ENCODE data around the gene DTHD1. TPM values are rescaled to one million over a fixed set of nuclear protein-coding genes. Genes with fewer than 3 reads are reported as not detected.

Gene DTHD1
- total RNA-seq, 2 experiments from 2014 or later, result 0.12 TPM; not detected in 1

- H3K27ac Mint-ChIP-seq, result no peak overlapping the region
- peaks cover 5% of the 10 kb centered on the region for H3K4me1 Mint-ChIP-seq
- H3K27me3 Mint-ChIP-seq, result no peaks in the 10 kb centered on the region
- H3K9me3 Mint-ChIP-seq, result no peaks in the 10 kb centered on the region
- H3K4me3 Mint-ChIP-seq, result no peak overlapping the region
- ChIA-PET POLR2A (no interaction called here), CTCF (interaction anchor here (3.9 kb wide), 1 partner anchor 9 kb away, joined by 13 read pairs; no protein-coding TSS in a partner anchor)
- DNase-seq, result no peak
- H3K36me3 Mint-ChIP-seq (ENCODE audit: low read depth), result no peaks in the 10 kb centered on the region
Measured at GRCh38 chr4:36341936-36342335, 60.5 kb downstream of the DTHD1 start.

- Mint-ChIP-seq H3K4me1 (peaks cover 5% of the 10 kb centered on the region), H3K27ac (no peak overlapping the region), H3K4me3 (no peak overlapping the region), H3K9me3 (no peaks in the 10 kb centered on the region), H3K36me3 (ENCODE audit: low read depth) (no peaks in the 10 kb centered on the region), H3K27me3 (no peaks in the 10 kb centered on the region)
- ChIA-PET CTCF (interaction anchor here (1.0 to 3.9 kb wide), 4 partner anchors 11 to 99 kb away, joined by 3 to 13 read pairs (median 3); no protein-coding TSS in a partner anchor), POLR2A (no interaction called here)
- no peak for DNase-seq
Measured at GRCh38 chr4:36343501-36344175, 62.2 kb downstream of the DTHD1 start.

DNA sequence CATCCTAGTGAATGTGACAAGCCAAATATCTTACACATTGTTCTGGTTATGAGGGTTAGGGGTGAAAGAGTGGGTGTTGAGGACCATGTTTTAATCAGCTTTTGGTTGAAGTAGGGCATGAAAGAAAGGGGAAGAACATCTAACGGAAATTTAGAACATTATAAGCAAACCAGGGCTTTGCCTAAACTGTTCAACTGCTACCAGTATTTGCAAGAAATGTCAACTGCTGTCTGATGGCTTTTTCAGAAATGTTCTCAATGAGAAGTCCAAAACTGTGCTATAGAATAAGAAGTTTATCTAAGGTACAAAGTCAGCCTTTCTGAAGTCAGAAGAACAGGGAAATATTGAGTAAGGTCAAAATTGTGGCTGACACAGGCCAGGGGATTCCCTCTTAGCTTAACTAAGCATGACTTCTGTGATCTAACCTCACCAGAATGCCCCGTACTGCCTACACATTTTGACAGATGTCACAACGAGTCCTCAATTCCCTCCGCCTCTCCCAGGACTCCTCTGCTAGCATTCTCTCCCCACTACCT lies 67.1 kb downstream of the DTHD1 start:
- H3K9me3 Mint-ChIP-seq, result no peaks in the 10 kb centered on the region
- H3K4me3 Mint-ChIP-seq, result no peak overlapping the region
- ChIA-PET CTCF (interaction anchor here (0.8 to 2.9 kb wide), 3 partner anchors 9 to 51 kb away, joined by 3 to 12 read pairs (median 4); no protein-coding TSS in a partner anchor), POLR2A (no interaction called here)
- H3K4me1 Mint-ChIP-seq, result peaks cover 17% of the 10 kb centered on the region
- no peak overlapping the region for H3K27ac Mint-ChIP-seq
- no peaks in the 10 kb centered on the region for H3K36me3 Mint-ChIP-seq (ENCODE audit: low read depth)
- peak; percentile 13 for DNase-seq
- peaks cover 1% of the 10 kb centered on the region for H3K27me3 Mint-ChIP-seq

- H3K4me1 Mint-ChIP-seq, result peaks cover 17% of the 10 kb centered on the region
- no peaks in the 10 kb centered on the region for H3K36me3 Mint-ChIP-seq (ENCODE audit: low read depth)
- POLR2A ChIA-PET, result no interaction called here
- H3K9me3 Mint-ChIP-seq, result no peaks in the 10 kb centered on the region
- H3K4me3 Mint-ChIP-seq, result no peak overlapping the region
- CTCF ChIA-PET, result interaction anchor here (1.1 to 2.9 kb wide), 3 partner anchors 10 to 50 kb away, joined by 3 to 12 read pairs (median 7); no protein-coding TSS in a partner anchor
- no peak for DNase-seq
- no peak overlapping the region for H3K27ac Mint-ChIP-seq
- H3K27me3 Mint-ChIP-seq, result peaks cover 1% of the 10 kb centered on the region
Measured at GRCh38 chr4:36349938-36350549, 68.6 kb downstream of the DTHD1 start.

- Mint-ChIP-seq H3K9me3 (no peaks in the 10 kb centered on the region), H3K27me3 (peaks cover 1% of the 10 kb centered on the region), H3K36me3 (ENCODE audit: low read depth) (no peaks in the 10 kb centered on the region), H3K27ac (no peak overlapping the region), H3K4me3 (no peak overlapping the region), H3K4me1 (peaks cover 17% of the 10 kb centered on the region)
- CTCF ChIA-PET, result interaction anchor here (2.0 to 2.9 kb wide), 2 partner anchors 11 to 49 kb away, joined by 7 to 12 read pairs; no protein-coding TSS in a partner anchor
- POLR2A ChIA-PET, result no interaction called here
- peak; percentile 80 for DNase-seq
Measured at GRCh38 chr4:36351082-36351666, 69.8 kb downstream of the DTHD1 start.

DNA sequence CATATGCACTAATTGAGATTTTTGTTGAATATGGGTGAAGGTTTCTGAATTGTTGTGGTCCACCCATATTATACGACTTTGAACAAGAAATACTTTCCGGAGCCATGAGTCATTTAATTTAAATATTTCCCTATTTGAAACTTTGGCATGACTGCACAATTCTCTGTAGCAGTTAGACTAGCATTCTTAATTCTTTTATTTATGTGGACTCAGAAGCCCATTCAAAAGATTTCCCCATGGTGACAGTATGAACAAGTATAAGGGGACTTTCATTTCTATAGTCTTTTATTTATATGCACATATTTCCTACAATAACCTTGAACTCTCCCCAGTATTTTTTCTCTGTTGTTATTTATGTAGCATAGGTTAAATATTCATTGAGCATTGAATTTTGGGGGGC lies 72.6 kb downstream of the DTHD1 start:
- peaks cover 9% of the 10 kb centered on the region for H3K4me1 Mint-ChIP-seq
- no peak overlapping the region for H3K4me3 Mint-ChIP-seq
- no peak overlapping the region for H3K27ac Mint-ChIP-seq
- H3K9me3 Mint-ChIP-seq, result no peaks in the 10 kb centered on the region
- peaks cover 1% of the 10 kb centered on the region for H3K27me3 Mint-ChIP-seq
- no peak for DNase-seq
- H3K36me3 Mint-ChIP-seq (ENCODE audit: low read depth), result no peaks in the 10 kb centered on the region
- ChIA-PET POLR2A (no interaction called here), CTCF (interaction anchor here (1.0 to 1.8 kb wide), 2 partner anchors 9 to 45 kb away, joined by 3 to 9 read pairs; no protein-coding TSS in a partner anchor)

- Mint-ChIP-seq H3K4me1 (no peaks in the 10 kb centered on the region), H3K36me3 (ENCODE audit: low read depth) (no peaks in the 10 kb centered on the region), H3K4me3 (no peak overlapping the region), H3K9me3 (no peaks in the 10 kb centered on the region), H3K27me3 (no peaks in the 10 kb centered on the region), H3K27ac (no peak overlapping the region)
- ChIA-PET CTCF (no interaction called here), POLR2A (no interaction called here)
- no peak for DNase-seq
Measured at GRCh38 chr4:36358173-36358572, 76.8 kb downstream of the DTHD1 start.

DNA sequence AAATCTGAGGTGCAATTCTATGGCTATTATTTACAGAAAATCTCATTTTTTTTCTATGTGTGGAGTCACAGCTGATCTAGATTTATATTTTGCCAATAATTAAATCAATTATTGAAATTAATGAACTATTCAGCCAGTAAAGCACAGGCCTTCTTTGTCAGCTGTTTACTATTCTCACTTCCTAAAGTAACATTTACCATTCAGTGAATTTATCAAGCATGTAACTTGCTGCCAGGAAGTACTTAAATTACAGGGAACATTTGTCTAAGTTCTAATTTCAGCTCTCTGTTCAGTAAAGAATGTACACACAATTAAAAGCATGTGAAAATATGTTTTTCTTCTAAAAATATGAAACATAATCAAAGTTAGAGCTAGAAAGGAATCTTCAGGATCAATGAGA lies 79.3 kb downstream of the DTHD1 start:
- Mint-ChIP-seq H3K9me3 (no peaks in the 10 kb centered on the region), H3K27me3 (no peaks in the 10 kb centered on the region), H3K36me3 (ENCODE audit: low read depth) (no peaks in the 10 kb centered on the region), H3K4me1 (no peaks in the 10 kb centered on the region), H3K27ac (no peak overlapping the region), H3K4me3 (no peak overlapping the region)
- POLR2A ChIA-PET, result no interaction called here
- no peak for DNase-seq
- CTCF ChIA-PET, result no interaction called here

- CTCF ChIA-PET, result interaction anchor here (0.8 kb wide), 1 partner anchor 9 kb away, joined by 3 read pairs; no protein-coding TSS in a partner anchor
- POLR2A ChIA-PET, result no interaction called here
Measured at GRCh38 chr4:36363024-36363423, 81.6 kb downstream of the DTHD1 start.

DNA sequence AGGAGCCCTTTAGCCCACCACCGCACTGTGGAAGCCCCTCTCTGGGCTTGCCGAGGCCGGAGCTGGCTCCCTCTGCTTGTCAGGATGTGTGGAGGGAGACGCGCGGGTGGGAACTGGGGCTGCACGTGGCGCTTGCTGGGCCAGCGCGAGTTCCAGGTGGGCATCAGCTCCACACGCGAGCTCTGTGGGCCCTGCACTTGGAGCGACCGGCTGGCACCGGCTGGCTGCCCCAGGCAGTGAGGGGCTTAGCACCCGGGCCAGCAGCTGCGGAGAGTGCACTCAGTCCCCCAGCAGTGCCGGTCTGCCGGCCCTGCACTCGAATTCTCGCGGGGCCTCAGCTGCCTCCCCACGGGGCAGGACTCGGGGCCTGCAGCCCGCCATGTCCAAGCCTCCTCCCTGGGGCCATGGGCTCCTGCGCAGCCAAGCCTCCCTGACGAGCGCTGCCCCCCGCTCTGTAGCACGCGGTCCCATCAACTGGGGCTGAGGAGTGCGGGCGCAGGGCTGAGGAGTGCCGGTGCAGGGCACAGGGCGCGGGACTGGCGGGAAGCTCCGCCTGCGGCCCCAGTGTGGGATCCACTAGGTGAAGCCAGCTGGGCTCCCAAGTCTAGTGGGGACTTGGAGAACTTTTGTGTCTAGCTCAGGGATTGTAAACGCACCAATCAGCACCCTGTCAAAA lies 93.6 kb downstream of the DTHD1 start:
- Mint-ChIP-seq H3K4me1 (no peaks in the 10 kb centered on the region), H3K27ac (no peak overlapping the region), H3K4me3 (no peak overlapping the region), H3K27me3 (peaks cover 2% of the 10 kb centered on the region), H3K9me3 (peaks cover 18% of the 10 kb centered on the region), H3K36me3 (ENCODE audit: low read depth) (no peaks in the 10 kb centered on the region)
- CTCF ChIA-PET, result interaction anchor here (1.3 kb wide), 1 partner anchor 22 kb away, joined by 3 read pairs; no protein-coding TSS in a partner anchor
- POLR2A ChIA-PET, result interaction anchor here (0.6 kb wide), 1 partner anchor 1195 kb away, joined by 3 read pairs; no protein-coding TSS in a partner anchor
- DNase-seq, result no peak

More at GRCh38 chr4:36363024-36363423, 81.6 kb downstream of the DTHD1 start:
- H3K4me1 Mint-ChIP-seq, result no peaks in the 10 kb centered on the region
- H3K4me3 Mint-ChIP-seq, result no peak overlapping the region
- H3K36me3 Mint-ChIP-seq (ENCODE audit: low read depth), result no peaks in the 10 kb centered on the region
- H3K27ac Mint-ChIP-seq, result no peak overlapping the region
- no peak for DNase-seq
- H3K27me3 Mint-ChIP-seq, result no peaks in the 10 kb centered on the region
- H3K9me3 Mint-ChIP-seq, result peaks cover 2% of the 10 kb centered on the region

DNA sequence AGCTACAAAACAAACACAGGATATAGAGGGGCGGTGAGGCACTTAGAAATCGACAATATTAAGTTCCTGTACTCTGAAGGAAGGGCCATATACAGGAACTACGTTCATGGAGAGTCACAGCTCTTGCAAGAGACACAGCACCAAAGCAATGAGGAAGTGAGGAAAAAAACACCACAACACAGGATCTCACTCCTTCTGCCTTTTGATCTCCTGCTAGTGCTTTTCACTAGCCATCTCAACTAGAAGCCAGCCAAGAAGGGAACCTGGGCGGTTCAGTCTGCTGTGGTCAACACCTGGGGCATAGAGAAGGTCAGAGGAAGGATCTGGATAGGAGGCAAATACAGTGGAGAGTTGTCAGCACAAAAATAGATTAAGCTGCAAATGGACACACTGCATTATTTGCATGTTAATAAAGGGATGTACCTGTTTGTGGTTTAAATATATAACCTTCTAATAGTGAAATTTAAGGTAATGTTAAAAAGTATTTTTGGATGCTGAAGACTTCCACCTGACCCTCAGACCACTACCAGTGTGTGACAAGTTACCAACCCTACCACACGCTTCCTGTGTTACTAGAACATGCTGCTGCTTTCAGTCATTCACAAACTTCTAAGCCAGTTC lies 104.6 kb downstream of the DTHD1 start:
- ChIA-PET POLR2A (interaction anchor here (0.7 kb wide), 1 partner anchor 143 kb away, joined by 4 read pairs; no protein-coding TSS in a partner anchor), CTCF (interaction anchor here (0.5 to 1.3 kb wide), 3 partner anchors 14 to 71 kb away, joined by 3 to 4 read pairs (median 3); no protein-coding TSS in a partner anchor)
- Mint-ChIP-seq H3K27me3 (peaks cover 5% of the 10 kb centered on the region), H3K4me1 (peaks cover 25% of the 10 kb centered on the region), H3K4me3 (peak overlapping the region; percentile 14), H3K36me3 (ENCODE audit: low read depth) (no peaks in the 10 kb centered on the region), H3K9me3 (no peaks in the 10 kb centered on the region), H3K27ac (peak overlapping the region; percentile 94)
- peak; percentile 64 for DNase-seq

DNA sequence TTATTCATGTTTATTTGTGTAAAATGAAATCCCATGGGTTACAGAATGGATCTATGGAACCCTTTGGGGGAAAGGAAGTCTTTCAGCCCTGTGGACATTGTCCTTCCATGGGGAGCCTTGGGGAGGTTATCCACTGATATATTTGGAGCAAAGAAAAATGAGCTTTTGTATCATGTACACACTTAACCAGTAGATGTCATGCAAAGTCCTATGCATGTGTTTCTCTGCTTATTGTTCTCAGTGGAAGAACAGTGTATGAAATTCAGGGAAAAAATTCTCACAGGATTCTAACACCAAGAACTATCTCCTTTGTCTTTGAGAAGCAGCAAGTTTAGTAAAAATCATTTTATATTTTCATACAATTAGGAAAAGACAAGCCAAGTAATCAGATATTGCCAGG lies 105.3 kb downstream of the DTHD1 start:
- H3K4me1 Mint-ChIP-seq, result peaks cover 25% of the 10 kb centered on the region
- H3K36me3 Mint-ChIP-seq (ENCODE audit: low read depth), result no peaks in the 10 kb centered on the region
- H3K9me3 Mint-ChIP-seq, result no peaks in the 10 kb centered on the region
- H3K4me3 Mint-ChIP-seq, result no peak overlapping the region
- H3K27ac Mint-ChIP-seq, result peak overlapping the region; percentile 94
- ChIA-PET POLR2A (no interaction called here), CTCF (interaction anchor here (1.3 kb wide), 1 partner anchor 20 kb away, joined by 3 read pairs; no protein-coding TSS in a partner anchor)
- H3K27me3 Mint-ChIP-seq, result peaks cover 8% of the 10 kb centered on the region
- DNase-seq, result no peak
